Transverse colon (tissue), 4 donors: ENCODE data around the gene RND3.

Experiments used
- EP300 ChIP-seq: sonication (generic); formaldehyde crosslinking; IDR thresholded peaks from one replicate; pipeline ENCODE4 v1.6.1; 2017; ENCODE audit warnings: antibody characterized with exemption, low read depth
- POLR2A ChIP-seq: fragments of 450-650 bp; IDR thresholded peaks from one replicate; pipeline ENCODE4 v1.6.1; 2016; ENCODE audit warnings: antibody characterized with exemption, mild to moderate bottlenecking, moderate library complexity
- POLR2AphosphoS5 ChIP-seq, 3 donors: sonication (generic); formaldehyde crosslinking; IDR thresholded peaks; one replicate each; pipeline ENCODE4 v1.6.1; 2016; ENCODE audit warnings: antibody characterized with exemption in 3 of 3
- TF ChIP-seq, protein P1 (sequence below), 5 experiments: fragments of 200-600 bp in 3 of 5; fragments of 450-650 bp in 2 of 5; sonication (generic) in 3 of 5; IDR thresholded peaks; 1 replicate in 2 of 5; 2 replicates in 3 of 5; pipeline ENCODE4 v1.5.1; 2016 to 2017; ENCODE audit warnings: antibody characterized with exemption in 5 of 5, inconsistent platforms in 3 of 5, mild to moderate bottlenecking in 2 of 5, moderate library complexity in 1 of 5

DNA sequence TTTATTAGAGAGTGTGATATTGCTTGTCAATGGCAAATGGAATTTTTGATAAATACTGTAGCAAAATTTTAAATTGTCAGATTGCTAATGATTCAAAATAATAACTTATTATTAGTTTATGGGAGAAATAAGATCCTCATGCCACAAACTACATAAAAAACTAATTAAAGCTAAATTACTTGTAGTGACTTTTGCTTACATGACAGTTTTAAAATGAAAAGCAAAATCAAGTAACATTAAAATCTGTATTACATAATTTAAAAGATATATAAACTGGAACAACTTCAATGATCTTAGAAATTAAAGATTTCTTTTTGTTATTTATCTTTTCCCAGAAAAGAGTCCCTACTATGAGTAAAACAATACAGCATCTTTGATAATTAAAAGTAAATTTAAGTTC, 17.7 kb upstream of the RND3 start:
- no peak for TF ChIP-seq POLR2A
- TF ChIP-seq, protein P1, sequence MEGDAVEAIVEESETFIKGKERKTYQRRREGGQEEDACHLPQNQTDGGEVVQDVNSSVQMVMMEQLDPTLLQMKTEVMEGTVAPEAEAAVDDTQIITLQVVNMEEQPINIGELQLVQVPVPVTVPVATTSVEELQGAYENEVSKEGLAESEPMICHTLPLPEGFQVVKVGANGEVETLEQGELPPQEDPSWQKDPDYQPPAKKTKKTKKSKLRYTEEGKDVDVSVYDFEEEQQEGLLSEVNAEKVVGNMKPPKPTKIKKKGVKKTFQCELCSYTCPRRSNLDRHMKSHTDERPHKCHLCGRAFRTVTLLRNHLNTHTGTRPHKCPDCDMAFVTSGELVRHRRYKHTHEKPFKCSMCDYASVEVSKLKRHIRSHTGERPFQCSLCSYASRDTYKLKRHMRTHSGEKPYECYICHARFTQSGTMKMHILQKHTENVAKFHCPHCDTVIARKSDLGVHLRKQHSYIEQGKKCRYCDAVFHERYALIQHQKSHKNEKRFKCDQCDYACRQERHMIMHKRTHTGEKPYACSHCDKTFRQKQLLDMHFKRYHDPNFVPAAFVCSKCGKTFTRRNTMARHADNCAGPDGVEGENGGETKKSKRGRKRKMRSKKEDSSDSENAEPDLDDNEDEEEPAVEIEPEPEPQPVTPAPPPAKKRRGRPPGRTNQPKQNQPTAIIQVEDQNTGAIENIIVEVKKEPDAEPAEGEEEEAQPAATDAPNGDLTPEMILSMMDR (IDR thresholded peaks at IDR 0.05) = no peak
- no peak for TF ChIP-seq POLR2AphosphoS5 (IDR thresholded peaks at IDR 0.05)
- no peak for TF ChIP-seq EP300
